ENCODE measurements around the gene KLHL29. TPM values are rescaled to one million over a fixed set of nuclear protein-coding genes. Genes with fewer than 3 reads are reported as not detected.

KLHL29 gene
- total and polyA plus RNA-seq, 10 donors, result 1.5 to 30.5 (median 9.4) TPM

DNA sequence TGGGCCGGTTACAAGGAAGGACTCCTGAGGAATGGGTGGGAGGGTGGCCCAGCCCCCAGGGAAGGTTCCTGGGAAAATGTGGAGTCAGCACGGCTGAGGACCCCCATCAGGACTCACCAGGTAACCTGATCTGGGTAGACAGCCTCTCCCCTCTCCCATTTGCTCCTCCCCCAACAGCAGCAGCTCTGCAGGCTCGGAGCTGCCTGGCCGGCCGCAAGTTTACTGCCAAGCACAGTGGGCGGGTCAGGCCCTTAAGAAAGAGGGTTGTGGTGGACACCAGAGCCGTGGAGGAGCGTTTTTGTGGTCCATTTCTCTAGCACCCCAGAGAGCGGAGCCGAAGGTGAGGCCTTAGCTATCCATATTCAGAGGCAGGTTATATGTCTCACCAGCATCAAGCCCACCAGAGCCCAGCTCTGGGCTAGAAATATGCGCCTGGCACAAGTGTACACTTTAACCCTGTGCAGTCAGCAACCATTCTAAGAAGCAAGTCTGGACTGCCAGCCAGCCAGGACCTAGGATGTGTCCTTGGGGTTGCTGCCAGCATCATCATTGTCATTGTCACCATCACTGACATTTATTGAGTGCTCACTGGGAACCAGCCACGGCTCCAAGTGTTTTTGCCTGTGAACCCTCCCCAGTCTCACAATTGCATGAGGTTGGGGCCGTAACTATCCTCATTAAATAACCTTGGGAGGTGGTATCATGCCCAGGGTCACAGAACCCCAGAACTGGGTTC is 190.1 kb downstream of the KLHL29 start:
- TF ChIP-seq, protein P1, sequence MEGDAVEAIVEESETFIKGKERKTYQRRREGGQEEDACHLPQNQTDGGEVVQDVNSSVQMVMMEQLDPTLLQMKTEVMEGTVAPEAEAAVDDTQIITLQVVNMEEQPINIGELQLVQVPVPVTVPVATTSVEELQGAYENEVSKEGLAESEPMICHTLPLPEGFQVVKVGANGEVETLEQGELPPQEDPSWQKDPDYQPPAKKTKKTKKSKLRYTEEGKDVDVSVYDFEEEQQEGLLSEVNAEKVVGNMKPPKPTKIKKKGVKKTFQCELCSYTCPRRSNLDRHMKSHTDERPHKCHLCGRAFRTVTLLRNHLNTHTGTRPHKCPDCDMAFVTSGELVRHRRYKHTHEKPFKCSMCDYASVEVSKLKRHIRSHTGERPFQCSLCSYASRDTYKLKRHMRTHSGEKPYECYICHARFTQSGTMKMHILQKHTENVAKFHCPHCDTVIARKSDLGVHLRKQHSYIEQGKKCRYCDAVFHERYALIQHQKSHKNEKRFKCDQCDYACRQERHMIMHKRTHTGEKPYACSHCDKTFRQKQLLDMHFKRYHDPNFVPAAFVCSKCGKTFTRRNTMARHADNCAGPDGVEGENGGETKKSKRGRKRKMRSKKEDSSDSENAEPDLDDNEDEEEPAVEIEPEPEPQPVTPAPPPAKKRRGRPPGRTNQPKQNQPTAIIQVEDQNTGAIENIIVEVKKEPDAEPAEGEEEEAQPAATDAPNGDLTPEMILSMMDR (IDR thresholded peaks at IDR 0.05 in 8 of 11, conservative IDR thresholded peaks at IDR 0.05 in 3 of 11), result no peak
- TF ChIP-seq POLR2A (IDR thresholded peaks at IDR 0.05) (no peak), POLR2AphosphoS5 (IDR thresholded peaks at IDR 0.05) (no peak)
- no peak for DNase-seq
- intact Hi-C loops (cut with DNase I; ENCODE audit: low total_unique reads), result no loop called here
- Histone ChIP-seq H3K4me3 (no peak overlapping the region), H3K9me3 (no peaks in the 10 kb centered on the region), H3K4me1 (no peaks in the 10 kb centered on the region), H3K36me3 (no peaks in the 10 kb centered on the region), H3K27ac (no peak overlapping the region), H3K27me3 (replicated peaks in 1 of 7) (no peaks in the 10 kb centered on the region)
- WGBS, 5 donors, result 71 to 87% (median 78%) methylated on average over 7 to 13 of the region's 13 CpGs

DNA sequence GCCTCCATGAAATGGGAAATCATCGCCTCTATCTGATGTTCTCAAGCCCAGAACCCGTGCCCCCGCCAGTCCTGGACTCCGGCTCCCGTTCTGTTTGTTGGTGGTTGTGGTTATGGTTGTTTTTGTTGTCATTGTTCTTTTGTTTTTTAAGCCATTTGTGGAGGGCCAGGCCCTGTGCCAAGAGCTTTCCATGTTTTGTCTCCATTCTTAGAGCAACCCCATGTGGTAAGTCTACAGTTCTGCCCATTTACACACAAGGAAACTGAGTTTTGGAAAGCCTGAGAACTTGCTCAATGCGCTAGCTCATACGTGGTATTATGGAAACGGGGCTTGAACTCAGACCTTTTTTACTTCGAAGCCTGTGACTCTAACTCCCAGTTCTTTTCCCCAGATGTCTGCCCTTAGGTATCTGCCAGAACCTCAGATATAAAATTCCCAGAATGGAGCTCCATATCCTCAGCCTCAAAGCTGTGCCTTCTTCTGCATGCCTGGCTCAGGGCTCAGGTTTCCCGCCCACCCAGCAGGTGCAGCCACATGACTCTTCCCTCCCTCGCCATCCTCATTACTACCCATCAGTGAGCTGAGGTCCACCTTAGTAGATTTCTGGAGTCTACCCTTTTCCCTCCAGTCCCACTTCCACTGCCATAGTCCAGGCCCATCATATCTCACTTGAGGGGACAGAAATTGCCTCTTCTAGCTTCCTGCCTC is 194.1 kb downstream of the KLHL29 start:
- no peak for DNase-seq
- Histone ChIP-seq H3K4me1 (no peaks in the 10 kb centered on the region), H3K36me3 (no peaks in the 10 kb centered on the region), H3K27me3 (replicated peaks in 1 of 7) (no peaks in the 10 kb centered on the region), H3K4me3 (no peak overlapping the region), H3K27ac (no peak overlapping the region), H3K9me3 (no peaks in the 10 kb centered on the region)
- WGBS, 5 donors, result 78 to 90% (median 83%) methylated on average over 11 of the region's 11 CpGs
- TF ChIP-seq POLR2AphosphoS5 (IDR thresholded peaks at IDR 0.05), result no peak
- TF ChIP-seq POLR2A (IDR thresholded peaks at IDR 0.05), result no peak
- TF ChIP-seq, protein P1 (IDR thresholded peaks at IDR 0.05 in 8 of 11, conservative IDR thresholded peaks at IDR 0.05 in 3 of 11), result no peak
- intact Hi-C loops (cut with DNase I; ENCODE audit: low total_unique reads), result no loop called here

DNA sequence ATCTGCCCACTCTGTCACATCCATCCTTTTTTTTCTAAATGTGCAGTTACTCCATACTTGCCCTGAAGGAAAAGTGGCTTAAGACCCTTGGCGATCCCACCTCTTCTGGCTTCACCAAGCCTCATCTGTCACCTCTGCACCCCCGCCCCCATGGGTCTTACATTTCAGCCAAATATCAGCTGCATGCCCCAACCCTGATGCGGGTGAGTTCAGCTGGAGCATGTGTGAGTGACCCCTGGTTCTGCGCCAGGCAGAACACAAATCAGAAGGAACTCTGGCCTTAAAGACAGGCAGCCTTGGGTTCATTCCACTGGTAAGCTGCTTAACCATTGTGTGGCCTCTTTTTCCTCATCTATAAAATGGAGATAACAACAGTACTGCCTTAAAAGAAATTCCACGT is 194.7 kb downstream of the KLHL29 start:
- Histone ChIP-seq H3K27ac (no peak overlapping the region), H3K27me3 (replicated peaks in 1 of 7) (no peaks in the 10 kb centered on the region), H3K9me3 (no peaks in the 10 kb centered on the region), H3K4me3 (no peak overlapping the region), H3K4me1 (no peaks in the 10 kb centered on the region), H3K36me3 (no peaks in the 10 kb centered on the region)
- TF ChIP-seq POLR2AphosphoS5 (IDR thresholded peaks at IDR 0.05), result no peak
- TF ChIP-seq, protein P1 (IDR thresholded peaks at IDR 0.05 in 8 of 11, conservative IDR thresholded peaks at IDR 0.05 in 3 of 11), result no peak
- no peak for TF ChIP-seq POLR2A (IDR thresholded peaks at IDR 0.05)
- whole genome bisulfite sequencing, 5 donors, result 79 to 90% (median 86%) methylated on average over 5 of the region's 5 CpGs
- DNase-seq, result no peak
- intact Hi-C loops (cut with DNase I; ENCODE audit: low total_unique reads), result no loop called here

DNA sequence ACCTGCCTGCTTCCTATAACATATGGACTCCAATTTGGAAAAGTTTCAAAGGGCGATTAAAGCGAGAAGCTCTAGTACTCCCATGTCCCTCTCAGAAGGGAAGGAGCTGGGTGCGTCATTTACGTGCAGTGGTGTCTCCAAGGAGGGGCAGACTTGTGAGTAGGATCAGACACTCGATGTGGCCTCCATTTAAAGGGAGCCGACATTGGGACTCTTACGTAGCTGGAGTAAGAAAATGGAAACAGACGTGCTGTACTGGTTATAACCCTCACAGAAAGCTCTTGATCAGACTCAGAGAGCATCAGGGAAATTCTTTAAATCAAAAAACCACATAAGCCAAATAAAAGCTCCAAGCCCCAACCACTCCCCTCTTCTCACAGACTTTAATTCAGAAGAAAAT is 198.5 kb downstream of the KLHL29 start:
- H3K4me1 ChIP-seq, result peaks cover 0 to 12% (median 2%) of the 10 kb centered on the region in 6 donors
- WGBS, 5 donors, result 86 to 91% (median 90%) methylated on average over 8 of the region's 8 CpGs
- DNase-seq, result no peak
- H3K9me3 ChIP-seq, result no peaks in the 10 kb centered on the region
- no peak overlapping the region for H3K4me3 ChIP-seq
- H3K27ac ChIP-seq, result no peak overlapping the region
- H3K27me3 ChIP-seq (replicated peaks in 1 of 7), result no peaks in the 10 kb centered on the region
- no peaks in the 10 kb centered on the region for H3K36me3 ChIP-seq
- TF ChIP-seq POLR2A (IDR thresholded peaks at IDR 0.05) (no peak), POLR2AphosphoS5 (IDR thresholded peaks at IDR 0.05) (no peak)
- TF ChIP-seq, protein P1 (IDR thresholded peaks at IDR 0.05 in 8 of 11, conservative IDR thresholded peaks at IDR 0.05 in 3 of 11), result no peak
- intact Hi-C loops (cut with DNase I; ENCODE audit: low total_unique reads), result no loop called here
